T47D (cell line): ENCODE data around the gene NCOA1.
"Not testable (repeated sequence)": the region's sequence is repeated elsewhere in the genome, so short reads cannot be mapped to it uniquely, and the experiment has no call there.

ENCODE experiments used
- DNase-seq, 2 experiments: peaks; one replicate each; pipeline versions ENCODE4 v3.0.0 to v3.0.0-alpha.2; 2011 to 2012; ENCODE audit warnings: low read depth in 1 of 2, low spot score in 1 of 2
- JUND ChIP-seq: IDR thresholded peaks from 2 replicates; pipeline ENCODE4 v1.6.1; 2012; ENCODE audit warnings: low read depth
- in situ Hi-C: cut with HindIII; loops from 2 replicates; pipeline ENCODE4 v1.10.0; 2016; ENCODE audit warnings: low sequenced_read_pairs, low pct_unique_long_range_greater_than_20kb

NCOA1 gene

GRCh38 chr2:24540011-24540477, 49.0 kb downstream of the NCOA1 start:
- peak in 1 of 2 experiments; percentile 33 for DNase-seq
- TF ChIP-seq JUND: no peak
- in situ Hi-C loops: no loop called here

DNA sequence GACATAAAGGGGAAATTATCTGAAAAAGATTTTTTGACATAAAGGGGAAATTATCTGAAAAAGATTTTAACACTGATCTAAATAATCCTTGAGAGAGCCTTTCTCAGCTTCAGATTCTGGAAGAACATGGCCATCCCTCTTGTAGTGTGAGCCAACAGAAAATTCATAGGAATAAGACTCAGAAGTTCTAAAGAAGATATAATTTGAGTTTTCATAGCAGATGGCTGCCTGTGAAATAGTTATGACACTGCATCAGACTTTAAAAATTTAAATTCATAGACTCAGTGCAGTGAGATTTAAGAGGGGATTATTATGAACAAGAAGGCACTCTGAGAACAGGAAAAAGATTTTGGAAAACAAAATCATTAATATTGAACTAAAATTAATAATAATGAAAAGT, 50.6 kb downstream of the NCOA1 start:
- in situ Hi-C loops: no loop called here
- DNase-seq: no peak
- no peak for TF ChIP-seq JUND

- in situ Hi-C loops: no loop called here
- no peak for TF ChIP-seq JUND
- DNase-seq: no peak
Measured at GRCh38 chr2:24542269-24542872, 51.3 kb downstream of the NCOA1 start.

DNA sequence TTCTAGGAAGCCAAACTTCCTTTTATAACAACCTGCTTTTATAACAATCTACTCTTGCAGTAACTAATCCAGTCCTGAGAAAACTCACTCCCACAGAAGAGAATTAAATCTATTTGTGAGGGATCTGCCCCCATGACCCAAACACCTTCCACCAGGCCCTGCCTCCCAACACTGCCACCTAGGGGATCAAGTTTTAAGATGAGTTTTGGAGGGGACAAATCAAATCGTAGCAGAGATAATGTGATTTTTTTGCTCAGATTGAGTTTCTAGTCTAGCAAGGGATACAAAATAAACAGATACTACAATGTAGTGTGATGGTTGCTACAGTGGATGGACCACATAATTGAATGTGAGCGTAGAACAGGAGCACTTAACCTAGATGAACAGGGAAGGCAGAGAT, 52.2 kb downstream of the NCOA1 start:
- in situ Hi-C loops: no loop called here
- no peak for TF ChIP-seq JUND
- no peak for DNase-seq

DNA sequence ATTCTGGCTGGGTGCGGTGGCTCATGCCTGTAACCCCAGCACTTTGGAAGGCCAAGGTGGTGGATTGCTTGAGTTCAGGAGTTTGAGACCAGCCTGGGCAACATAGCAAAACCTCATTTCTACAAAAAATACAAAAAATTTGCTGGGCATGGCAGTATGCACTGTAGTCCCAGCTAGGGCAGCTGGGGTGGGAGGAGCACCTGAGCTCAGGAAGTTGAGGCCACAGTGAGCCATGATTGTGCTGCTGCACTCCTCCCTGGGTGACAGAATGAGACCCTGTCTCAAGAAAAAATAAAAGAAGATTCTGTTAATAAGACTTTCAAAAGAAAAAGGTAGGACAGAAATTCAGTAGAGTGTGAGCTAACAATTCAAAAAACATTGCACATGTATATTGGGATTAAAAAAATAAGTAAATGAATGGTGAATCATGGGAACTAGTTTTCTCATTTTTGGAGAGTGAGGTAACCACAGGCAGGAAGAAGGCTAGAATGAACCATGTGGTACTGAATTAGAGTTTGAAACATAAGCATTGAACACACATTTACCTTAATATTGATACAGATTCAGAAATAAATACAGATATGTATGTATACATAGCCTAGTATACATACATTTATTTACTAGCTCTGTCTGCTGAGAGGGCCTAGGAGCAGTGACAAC, 53.5 kb downstream of the NCOA1 start:
- in situ Hi-C loops: no loop called here
- no peak for TF ChIP-seq JUND
- no peak for DNase-seq

DNA sequence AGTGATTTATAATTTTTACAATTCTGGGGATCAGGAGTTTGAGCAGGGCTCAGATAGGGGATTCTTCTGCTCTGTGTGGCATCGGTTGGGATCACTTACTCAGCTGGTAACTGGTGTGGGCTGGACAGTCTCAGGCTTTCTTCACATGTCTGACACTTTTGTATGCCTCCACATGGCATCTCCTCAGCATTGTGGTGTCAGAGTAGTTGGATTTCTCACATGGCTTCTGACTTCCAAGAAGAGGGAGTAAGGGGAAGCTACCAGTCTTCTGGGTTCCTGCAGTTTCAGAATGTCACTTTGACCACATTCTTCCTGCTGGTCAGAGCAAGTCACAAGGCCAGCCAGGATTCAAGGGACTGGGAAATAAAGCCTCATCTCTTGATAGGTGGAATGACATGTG, 55.6 kb downstream of the NCOA1 start:
- in situ Hi-C loops: no loop called here
- no peak for TF ChIP-seq JUND
- DNase-seq: no peak

- TF ChIP-seq JUND: no peak
- in situ Hi-C loops: no loop called here
Measured at GRCh38 chr2:24548058-24548457, 57.0 kb downstream of the NCOA1 start.

DNA sequence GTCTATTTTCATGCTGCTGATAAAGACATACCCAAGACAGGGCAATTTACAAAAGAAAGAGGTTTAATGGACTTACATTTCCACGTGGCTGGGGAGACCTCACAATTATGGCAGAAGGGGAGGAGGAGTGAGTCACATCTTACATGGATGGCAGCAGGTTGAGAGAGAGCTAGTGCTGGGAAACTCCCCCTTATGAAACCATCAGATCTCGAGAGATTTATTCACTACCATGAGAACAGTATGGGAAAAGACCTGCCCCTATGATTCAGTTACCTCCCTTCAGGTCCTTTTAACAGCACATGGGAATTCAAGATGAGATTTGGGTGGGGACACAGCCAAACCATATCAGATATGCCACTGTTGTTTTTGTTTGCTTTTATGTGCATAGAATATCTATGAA, 59.2 kb downstream of the NCOA1 start:
- in situ Hi-C loops, DNase-seq: not testable (repeated sequence)

More at GRCh38 chr2:24548058-24548457, 57.0 kb downstream of the NCOA1 start:
- no peak for DNase-seq

- TF ChIP-seq JUND: no peak
- DNase-seq: no peak
- in situ Hi-C loops: no loop called here
Measured at GRCh38 chr2:24551016-24551415, 60.0 kb downstream of the NCOA1 start.

DNA sequence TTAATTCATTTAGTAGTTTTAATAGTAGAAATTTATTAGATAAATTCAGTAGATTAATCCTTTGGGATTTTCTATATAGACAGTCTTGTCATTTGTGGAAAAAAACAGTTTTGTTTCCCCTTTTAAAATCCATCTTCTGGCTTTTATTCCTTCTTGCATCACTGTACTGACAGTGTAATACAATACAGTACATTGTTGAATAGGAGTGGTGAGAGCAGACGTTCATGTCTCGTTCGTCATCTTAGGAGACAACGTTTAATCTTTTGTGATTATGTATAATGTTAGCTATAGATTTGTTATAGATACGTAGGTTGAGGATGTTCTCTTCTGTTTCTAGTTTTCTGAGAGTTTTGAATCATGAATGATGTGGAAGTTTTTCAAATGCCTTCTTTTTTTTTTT, 61.8 kb downstream of the NCOA1 start:
- in situ Hi-C loops: no loop called here

GRCh38 chr2:24558781-24559472, 67.9 kb downstream of the NCOA1 start:
- DNase-seq: peak in 1 of 2 experiments; percentile 38
- in situ Hi-C loops: no loop called here
- no peak for TF ChIP-seq JUND

More for the DNA sequence above, 61.8 kb downstream of the NCOA1 start:
- no peak for DNase-seq
- no peak for TF ChIP-seq JUND

- no peak for TF ChIP-seq JUND
- peak in 1 of 2 experiments; percentile 30 for DNase-seq
- in situ Hi-C loops: no loop called here
Measured at GRCh38 chr2:24559473-24560113, 68.5 kb downstream of the NCOA1 start.

- no peak for DNase-seq
- TF ChIP-seq JUND: no peak
- in situ Hi-C loops: no loop called here
Measured at GRCh38 chr2:24565537-24565936, 74.5 kb downstream of the NCOA1 start.
